Neural progenitor cell (in vitro differentiated cells): ENCODE results near the gene TPSD1.
"Not testable (repeated sequence)": the region's sequence is repeated elsewhere in the genome, so short reads cannot be mapped to it uniquely, and the experiment has no call there.

Experiments
- EZH2 ChIP-seq: fragments of 200-600 bp; sonication (generic); IDR thresholded peaks from 2 replicates; pipeline ENCODE4 v1.6.1; 2017; ENCODE audit warnings: antibody characterized with exemption, mild to moderate bottlenecking, moderate library complexity
- TF ChIP-seq, protein P1 (sequence below): fragments of 200-600 bp; sonication (generic); IDR thresholded peaks from 2 replicates; pipeline ENCODE4 v1.5.1; 2017; ENCODE audit warnings: antibody characterized with exemption, mild to moderate bottlenecking

- TF ChIP-seq, protein P1, sequence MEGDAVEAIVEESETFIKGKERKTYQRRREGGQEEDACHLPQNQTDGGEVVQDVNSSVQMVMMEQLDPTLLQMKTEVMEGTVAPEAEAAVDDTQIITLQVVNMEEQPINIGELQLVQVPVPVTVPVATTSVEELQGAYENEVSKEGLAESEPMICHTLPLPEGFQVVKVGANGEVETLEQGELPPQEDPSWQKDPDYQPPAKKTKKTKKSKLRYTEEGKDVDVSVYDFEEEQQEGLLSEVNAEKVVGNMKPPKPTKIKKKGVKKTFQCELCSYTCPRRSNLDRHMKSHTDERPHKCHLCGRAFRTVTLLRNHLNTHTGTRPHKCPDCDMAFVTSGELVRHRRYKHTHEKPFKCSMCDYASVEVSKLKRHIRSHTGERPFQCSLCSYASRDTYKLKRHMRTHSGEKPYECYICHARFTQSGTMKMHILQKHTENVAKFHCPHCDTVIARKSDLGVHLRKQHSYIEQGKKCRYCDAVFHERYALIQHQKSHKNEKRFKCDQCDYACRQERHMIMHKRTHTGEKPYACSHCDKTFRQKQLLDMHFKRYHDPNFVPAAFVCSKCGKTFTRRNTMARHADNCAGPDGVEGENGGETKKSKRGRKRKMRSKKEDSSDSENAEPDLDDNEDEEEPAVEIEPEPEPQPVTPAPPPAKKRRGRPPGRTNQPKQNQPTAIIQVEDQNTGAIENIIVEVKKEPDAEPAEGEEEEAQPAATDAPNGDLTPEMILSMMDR: not testable (repeated sequence)
- TF ChIP-seq EZH2: not testable (repeated sequence)
These were observed 1.0 kb upstream of the TPSD1 start for GRCh38 chr16:1254821-1255220.
